ENCODE data around the gene FALEC.

The FALEC gene

DNA sequence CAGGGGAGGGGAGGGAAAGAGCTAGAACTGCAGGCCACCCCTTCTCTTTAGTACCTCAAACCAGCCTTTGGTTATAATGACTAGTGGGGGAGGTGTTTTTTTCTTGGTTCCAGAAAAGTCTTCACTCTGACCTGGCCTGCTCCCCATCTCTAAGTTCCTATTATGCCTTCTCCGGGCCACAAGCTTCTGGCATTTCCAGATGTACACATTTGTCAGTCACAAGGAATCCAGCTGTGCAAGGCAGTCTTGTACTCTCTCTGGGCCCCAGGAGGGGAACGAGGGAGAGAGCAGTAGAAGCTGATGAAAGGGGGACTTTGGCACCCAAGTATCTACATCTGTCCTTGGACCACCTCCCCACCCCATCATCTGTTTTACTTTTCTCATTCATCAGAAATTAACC lies 2.7 kb upstream of the FALEC start:
- DNase-seq: no peak

DNA sequence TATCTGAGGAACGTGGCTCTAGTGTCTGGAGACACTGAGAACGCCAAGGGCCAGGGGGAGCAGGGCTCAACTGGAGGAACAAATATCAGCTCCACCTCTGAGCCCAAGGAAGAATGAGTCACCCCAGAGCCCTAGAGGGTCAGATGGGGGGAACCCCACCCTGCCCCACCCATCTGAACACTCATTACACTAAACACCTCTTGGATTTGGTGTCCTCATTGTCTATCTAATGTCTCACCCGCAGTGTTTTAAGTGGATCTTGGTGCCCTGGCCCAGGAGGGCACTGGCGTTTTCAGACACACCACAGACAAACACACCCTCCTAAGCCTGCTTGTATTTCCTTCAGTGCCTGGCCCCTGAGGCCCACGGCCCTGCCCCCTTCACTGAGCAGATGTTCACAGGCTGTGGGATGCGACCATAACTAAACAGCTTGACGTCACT lies 2.2 kb upstream of the FALEC start:
- no peak for DNase-seq

DNA sequence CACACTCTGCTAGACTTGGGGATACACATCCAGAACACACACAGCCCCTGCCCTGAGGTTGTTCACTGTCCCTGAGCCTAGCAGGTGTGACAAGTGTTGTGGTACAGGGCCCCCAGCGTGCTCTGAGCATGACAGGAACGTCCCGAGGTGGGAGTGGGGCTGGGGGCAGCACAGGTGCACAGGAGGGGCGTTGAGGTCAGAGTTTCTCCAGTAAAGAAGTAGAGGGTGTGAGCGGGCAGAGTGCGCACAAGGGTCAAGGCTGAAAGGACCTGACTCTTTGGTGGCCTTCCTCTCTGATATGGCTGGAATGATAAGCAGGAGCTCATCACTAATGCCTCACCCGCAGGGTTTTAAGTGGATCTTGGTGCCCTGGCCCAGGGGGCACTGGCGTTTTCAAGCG lies 1.3 kb upstream of the FALEC start:
- no peak for DNase-seq

DNA sequence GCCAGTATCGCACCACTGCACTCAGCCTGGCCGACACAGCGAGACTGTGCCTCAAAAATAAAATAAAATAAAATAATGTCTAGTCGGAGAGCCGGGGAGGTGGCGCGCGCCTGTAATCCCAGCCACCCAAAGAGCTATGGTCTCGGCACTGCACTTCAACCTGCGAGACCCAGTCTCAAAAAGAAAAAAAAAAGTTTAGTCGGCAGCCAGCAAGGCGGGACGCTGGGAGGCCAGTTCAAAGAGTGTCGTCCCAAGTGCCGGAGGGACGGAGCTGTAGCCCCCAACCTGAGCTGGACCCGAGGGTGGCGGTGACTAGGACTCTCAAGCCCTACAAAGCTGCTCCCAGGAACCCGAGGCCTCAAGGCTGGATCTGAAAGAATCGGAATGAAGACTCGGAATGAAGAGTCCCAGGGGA lies 632 bp upstream of the FALEC start:
- DNase-seq: peak in 1 of 2 experiments; percentile 37

DNA sequence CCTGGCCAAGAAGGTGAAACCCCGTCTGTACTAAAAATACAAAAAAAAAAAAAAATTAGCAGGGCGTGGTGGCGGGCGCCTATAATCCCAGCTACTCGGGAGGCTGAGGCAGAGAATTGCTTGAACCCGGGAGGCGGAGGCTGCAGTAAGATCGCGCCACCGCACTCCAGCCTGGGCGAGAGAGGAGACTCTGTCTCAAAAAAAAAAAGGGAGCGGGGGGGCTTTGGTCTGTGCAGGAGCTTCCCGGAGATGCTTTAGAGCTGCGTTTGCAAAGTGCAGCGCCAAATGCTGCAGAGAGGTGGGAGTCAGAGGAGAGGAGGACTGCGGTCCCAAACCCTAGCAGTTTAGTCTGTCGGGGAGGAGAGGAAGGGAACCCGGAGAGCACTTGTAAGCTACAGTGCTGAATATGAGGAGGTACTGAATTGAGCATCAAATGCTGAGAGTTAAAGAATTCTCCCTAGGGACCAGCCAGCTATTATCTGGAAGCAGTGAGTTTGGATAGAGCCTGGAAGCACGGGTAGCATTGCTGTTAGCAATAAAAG lies 569 bp downstream of the FALEC start:
- DNase-seq: peak; percentile 35 to 57

DNA sequence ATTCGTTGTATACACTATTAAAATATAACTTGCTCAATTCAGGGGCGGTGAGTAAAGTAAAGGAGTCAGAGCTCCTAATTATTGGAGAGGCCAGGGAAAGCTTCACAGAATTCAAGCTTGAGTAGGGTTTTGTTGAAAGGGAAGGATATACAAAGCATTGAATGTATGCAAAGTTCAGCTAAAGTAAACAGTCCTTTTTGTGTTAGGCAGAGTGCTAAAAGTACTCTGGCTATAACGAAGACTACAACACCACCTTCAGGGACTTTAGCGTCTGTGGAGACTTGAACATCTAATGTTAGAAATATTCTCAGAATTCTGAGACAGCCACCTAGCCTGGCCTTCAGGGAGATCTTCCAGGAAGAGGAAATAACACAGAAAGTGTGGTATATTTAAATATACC lies 1.1 kb downstream of the FALEC start:
- peak; percentile 43 to 44 for DNase-seq

- no peak for DNase-seq
These were observed 5.8 kb downstream of the FALEC start for GRCh38 chr1:150521196-150521968.

DNA sequence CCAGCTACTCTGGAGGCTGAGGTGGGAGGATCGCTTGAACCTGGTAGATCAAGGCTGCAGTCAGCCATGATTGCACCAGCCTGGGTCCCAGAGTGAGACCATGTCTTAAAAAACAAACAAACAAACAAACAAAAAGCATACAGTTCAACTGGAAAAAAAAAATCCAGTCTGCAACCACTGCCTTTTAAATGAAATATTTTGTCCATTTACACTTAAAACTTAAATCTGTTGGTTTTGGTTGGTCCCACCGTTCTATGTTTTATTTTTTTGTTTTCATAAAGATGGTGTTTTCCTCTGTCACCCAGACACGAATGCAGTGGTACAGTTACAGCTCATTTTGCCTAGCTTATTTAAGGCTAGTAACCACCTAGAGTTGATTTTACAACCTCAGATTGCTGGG lies 9.8 kb downstream of the FALEC start:
- DNase-seq: no peak

DNA sequence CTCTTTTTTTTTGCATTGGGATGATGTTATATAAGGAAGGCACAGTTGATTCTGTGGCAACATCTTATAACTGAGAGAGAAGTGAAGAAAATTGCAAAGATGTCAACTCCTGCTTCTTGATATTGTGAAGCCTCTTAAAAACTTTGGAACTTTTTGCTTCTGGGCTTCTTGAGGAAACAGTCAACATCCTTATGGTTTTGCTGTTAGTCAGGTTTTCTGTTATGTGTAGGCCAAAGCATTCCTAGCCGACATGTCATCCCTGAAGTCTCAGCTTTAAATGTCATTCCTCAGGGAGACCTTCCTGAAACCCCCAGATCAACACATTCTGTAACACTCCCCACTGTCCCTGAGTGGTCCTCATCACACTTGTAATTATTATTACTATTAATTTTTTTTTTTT lies 12.6 kb downstream of the FALEC start:
- no peak for DNase-seq

DNA sequence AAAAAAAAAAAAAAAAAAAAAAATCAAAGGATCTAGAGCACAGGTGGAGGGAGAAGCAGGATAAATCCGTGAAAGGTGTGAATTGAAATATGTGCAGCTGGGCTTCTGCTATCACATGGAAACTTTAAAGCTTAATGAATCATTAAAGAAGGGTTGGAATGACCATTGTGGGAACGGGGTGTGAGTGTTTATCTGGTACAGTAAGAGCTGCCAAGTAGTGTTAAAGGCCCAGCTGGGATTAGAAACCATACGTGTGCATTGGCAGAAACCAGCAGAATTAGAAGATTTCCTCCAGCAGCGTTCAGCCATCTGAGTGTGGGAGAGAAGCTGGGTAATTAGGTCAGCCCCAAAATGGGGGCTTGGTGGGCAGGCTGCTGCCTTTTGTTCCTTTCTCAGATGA lies 13.5 kb downstream of the FALEC start:
- DNase-seq: no peak

GRCh38 chr1:150530491-150531159 lies 15.1 kb downstream of the FALEC start:
- no peak for DNase-seq

DNA sequence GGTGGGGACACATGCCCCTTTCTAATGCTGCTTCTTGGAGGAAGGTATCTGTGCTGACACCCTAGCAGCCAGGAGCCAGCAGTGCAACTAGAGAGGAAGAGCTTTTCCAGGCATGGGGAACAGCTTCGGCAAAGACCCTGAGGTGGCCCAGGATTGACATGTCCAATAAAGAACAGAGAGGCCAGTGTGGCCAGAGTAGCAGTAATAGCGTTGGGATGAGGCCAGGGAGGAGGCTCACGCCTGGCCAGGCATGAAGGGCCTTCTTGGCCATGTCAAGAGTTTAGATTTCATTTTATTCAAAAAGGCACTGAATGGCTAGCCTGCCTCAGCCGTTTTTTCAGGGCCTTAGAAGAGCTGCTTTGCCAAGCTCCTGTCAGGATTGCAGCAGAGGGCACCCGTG lies 17.3 kb downstream of the FALEC start:
- no peak for DNase-seq

- DNase-seq: no peak
These were observed 18.4 kb downstream of the FALEC start for GRCh38 chr1:150534002-150534401.

DNA sequence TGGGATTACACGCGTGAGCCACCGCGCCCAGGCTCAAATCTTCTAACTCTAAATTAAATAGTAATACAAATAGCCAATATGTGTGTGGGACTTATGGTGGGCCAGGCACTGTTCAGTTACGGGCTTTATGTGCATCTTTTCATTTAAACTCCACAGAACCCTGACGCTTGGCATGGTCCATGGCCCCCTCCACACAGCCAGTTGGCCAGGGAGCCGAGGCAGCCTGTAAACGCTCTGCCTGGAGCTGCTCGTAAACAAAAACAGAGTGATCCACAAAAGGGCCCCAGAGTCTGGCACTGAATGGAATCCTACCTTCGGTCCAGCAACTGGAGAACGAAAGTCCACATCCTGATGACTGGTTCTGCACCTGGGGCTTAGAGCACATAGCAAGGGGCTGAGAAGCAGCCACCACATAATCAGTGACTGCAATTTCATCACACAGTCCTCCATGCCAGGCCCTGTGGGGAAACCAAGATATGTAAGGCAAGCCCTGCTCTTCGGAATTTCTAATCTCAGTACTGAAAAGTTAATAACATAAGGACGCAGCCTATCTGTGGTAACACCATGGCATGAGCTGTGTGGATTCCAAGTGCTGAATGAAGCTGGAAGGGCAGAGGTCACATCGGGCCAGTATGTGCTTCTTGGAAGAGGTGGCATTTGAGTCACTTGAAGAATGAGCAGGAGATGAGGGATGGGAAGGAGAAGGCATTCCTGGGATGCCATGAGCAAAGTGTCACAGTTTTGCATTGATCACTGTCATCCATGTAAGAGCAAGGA lies 20.1 kb downstream of the FALEC start:
- DNase-seq: no peak

DNA sequence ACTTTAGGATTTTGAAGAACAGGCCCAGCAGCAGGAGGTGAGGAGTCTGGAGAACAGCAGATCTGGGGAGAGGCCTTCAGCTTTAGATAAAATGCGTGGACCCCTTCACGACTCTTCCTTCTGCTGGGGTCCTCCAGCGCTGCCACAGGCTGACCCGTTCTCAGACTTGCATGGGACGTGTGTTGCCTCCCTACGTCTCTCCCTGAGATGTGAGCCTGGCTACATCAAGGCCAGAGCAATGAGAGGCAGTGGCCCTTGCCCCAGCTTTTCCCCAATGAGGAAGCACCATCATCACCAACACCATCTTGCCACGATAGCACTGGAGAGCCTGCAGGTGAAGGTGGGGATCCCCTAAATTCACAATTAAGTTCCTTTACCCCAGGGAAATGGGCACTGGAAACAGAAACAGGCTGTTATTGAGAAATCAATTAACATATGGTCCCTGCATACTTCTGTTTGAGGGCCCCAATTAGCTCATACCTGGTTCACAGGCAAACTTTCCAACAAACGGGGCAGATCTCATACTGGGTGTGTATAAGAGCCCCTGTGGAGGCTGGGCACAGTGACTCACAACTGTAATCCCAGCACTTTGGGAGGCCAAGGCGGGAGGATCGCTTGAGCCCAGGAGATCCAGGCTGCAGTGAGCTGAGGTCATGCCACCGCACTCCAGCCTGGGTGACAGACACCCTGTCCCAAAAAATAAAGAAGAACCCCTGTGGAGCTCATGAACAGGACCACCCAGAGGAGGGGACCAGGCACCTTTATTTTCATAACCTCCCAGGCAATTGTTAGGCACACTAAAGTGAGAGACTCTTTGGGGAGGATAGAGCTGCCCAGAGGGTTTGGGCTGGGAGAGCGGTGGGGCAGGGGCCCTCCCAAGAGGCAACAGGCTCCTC lies 21.5 kb downstream of the FALEC start:
- no peak for DNase-seq

DNA sequence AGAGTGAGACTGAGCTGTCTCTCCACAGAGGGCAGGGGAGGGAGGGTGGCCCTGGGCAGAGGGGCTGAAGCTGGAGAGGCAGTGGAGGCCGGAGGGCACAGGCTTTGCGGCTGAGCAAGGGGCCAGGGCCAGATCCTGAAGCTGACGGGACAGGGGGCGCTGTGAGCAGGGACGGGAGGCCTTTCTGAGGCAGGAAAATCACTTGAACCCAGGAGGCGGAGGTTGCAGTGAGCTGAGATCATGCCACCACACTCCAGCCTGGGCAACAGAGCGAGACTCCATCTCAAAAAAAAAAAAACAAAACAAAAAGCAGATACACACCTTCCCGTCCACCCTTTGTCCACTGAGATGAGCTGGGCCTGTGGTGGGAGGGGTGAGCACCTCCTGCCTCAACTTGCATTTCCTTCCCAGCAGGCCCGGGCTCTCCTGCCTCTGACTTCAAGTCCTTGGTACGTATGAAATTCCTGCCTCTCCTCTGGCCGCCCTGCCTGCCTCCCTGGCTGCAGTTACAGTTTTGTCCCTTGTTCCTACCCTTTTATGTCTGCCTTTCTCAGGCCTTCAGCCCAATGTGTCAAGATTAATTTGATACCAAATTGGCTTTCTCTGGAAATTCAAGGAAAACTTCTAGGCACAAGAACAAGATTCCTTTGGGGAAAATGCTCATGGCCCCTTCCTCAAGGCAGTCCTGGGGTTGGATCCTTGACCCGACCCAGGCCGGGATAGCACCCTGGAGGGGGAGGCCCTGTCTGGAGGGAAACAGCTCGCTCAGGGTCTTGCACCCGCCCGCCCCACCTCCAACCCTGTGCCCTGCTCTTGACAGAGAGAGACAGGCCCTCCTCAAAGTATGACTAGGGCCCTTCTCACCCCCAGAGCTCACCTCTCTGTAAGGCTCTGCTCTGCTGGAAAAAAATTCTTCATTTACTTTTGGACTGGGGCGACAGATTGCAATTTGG lies 22.5 kb downstream of the FALEC start:
- no peak for DNase-seq

GRCh38 chr1:150543500-150544143 lies 28.1 kb downstream of the FALEC start:
- DNase-seq: no peak

GRCh38 chr1:150544204-150544603 lies 28.7 kb downstream of the FALEC start:
- no peak for DNase-seq

GRCh38 chr1:150545486-150546032 lies 30.0 kb downstream of the FALEC start:
- no peak for DNase-seq

GRCh38 chr1:150546294-150546937 lies 30.9 kb downstream of the FALEC start:
- no peak for DNase-seq
